K562 (cell line): ENCODE data around the gene UBXN11. TPM values are rescaled to one million over a fixed set of nuclear protein-coding genes. Genes with fewer than 3 reads are reported as not detected.

Experiments
- BHLHE40 ChIP-seq: IDR thresholded peaks from 2 replicates; pipeline ENCODE4 v1.6.1; 2011; ENCODE audit warnings: low read length, improper control_type of control experiment
- CC2D1A ChIP-seq: fragments of 450-650 bp; IDR thresholded peaks from 2 replicates; pipeline ENCODE4 v1.6.1; 2017; ENCODE audit warnings: mild to moderate bottlenecking
- CTCFL ChIP-seq: IDR thresholded peaks from 2 replicates; pipeline ENCODE4 v1.6.1; 2011; ENCODE audit warnings: borderline replicate concordance, low read depth, mild to moderate bottlenecking, moderate library complexity, low read length; ENCODE audit not compliant: insufficient read depth, poor library complexity, severe bottlenecking
- ELK1 ChIP-seq: sonication (generic); formaldehyde crosslinking; IDR thresholded peaks from 2 replicates; pipeline ENCODE4 v1.8.1; 2022; ENCODE audit warnings: missing genetic modification reagents
- MBD2 ChIP-seq: sonication (generic); IDR thresholded peaks from 2 replicates; pipeline ENCODE4 v1.6.1; 2016; ENCODE audit warnings: low read depth, borderline replicate concordance
- MTA3 ChIP-seq: fragments of 450-650 bp; formaldehyde crosslinking; IDR thresholded peaks from 2 replicates; pipeline ENCODE4 v1.6.1; 2017; ENCODE audit warnings: mild to moderate bottlenecking, borderline replicate concordance
- POLR2A ChIP-seq: fragments of 450-650 bp; conservative IDR thresholded peaks from 2 replicates; pipeline ENCODE4 v1.6.1; 2016
- PRDM10 ChIP-seq: fragments of 450-650 bp; IDR thresholded peaks from 2 replicates; pipeline ENCODE4 v1.6.1; 2018; ENCODE audit not compliant: partially characterized antibody
- RCOR1 ChIP-seq, 2 experiments: IDR thresholded peaks; 2 replicates each; pipeline ENCODE4 v1.6.1; 2012; ENCODE audit warnings: low read depth in 2 of 2, low read length in 2 of 2, borderline replicate concordance in 1 of 2, improper control_type of control experiment in 1 of 2
- SLC30A9 ChIP-seq: fragments of 250-450 bp; sonication (Bioruptor Pico); IDR thresholded peaks from 2 replicates; pipeline ENCODE4 v1.8.0; 2022; ENCODE audit warnings: mild to moderate bottlenecking, moderate library complexity
- SMARCA5 ChIP-seq: fragments of 450-650 bp; IDR thresholded peaks from 2 replicates; pipeline ENCODE4 v1.6.1; 2016
- SPI1 ChIP-seq: IDR thresholded peaks from 2 replicates; pipeline ENCODE4 v1.6.1; 2011; ENCODE audit warnings: low read depth, low read length, control low read depth, borderline replicate concordance
- TAF9B ChIP-seq: fragments of 450-650 bp; IDR thresholded peaks from 2 replicates; pipeline ENCODE4 v1.6.1; 2018; ENCODE audit warnings: mild to moderate bottlenecking; ENCODE audit not compliant: partially characterized antibody
- ZNF134 ChIP-seq: fragments of 250-450 bp; sonication (Bioruptor Pico); conservative IDR thresholded peaks from 2 replicates; pipeline ENCODE4 v1.4.0; 2020
- ZSCAN29 ChIP-seq: fragments of 450-650 bp; IDR thresholded peaks from 2 replicates; pipeline ENCODE4 v1.6.1; 2017
- ZSCAN32 ChIP-seq: fragments of 450-650 bp; formaldehyde crosslinking; IDR thresholded peaks from 2 replicates; pipeline ENCODE4 v1.4.0; 2020; ENCODE audit warnings: mild to moderate bottlenecking, moderate library complexity
- polyA plus RNA-seq, 8 experiments: library from polyadenylated mRNA; depleted of rRNA in 4 of 8; stranded (reverse) in 5 of 8; unstranded in 3 of 8; fragments of >200 nt; fragmentation: Nextera tagmentation in 2 of 8; fragmentation: Illumina TruSeq in 1 of 8; extraction: Ambion mirVana in 2 of 8; extraction: Trizol in 1 of 8; gene quantifications; 2 replicates each; pipeline versions ENCODE4 v1.2.1 to v1.2.3, GENCODE V29; 2011 to 2014; ENCODE audit warnings: inconsistent platforms in 1 of 8, missing spikeins in 1 of 8
- total RNA-seq, 7 experiments: library from RNA; depleted of rRNA in 6 of 7; stranded (reverse); fragments of >200 nt in 6 of 7; fragmentation: Illumina TruSeq in 2 of 7; extraction: Trizol in 2 of 7; gene quantifications; 2 replicates each; pipeline versions ENCODE4 v1.2.1 to v1.2.3, GENCODE V29; 2011 to 2021; ENCODE audit warnings: low replicate concordance in 1 of 7
- TF ChIP-seq, protein P1 (sequence below): fragments of 250-450 bp; sonication (Bioruptor Pico); IDR thresholded peaks from 2 replicates; pipeline ENCODE4 v1.8.0; 2022; ENCODE audit warnings: inconsistent platforms, mild to moderate bottlenecking, moderate library complexity, borderline replicate concordance
- TF ChIP-seq, protein P2 (sequence below): fragments of 250-450 bp; sonication (Bioruptor Pico); IDR thresholded peaks from 2 replicates; pipeline ENCODE4 v1.4.0; 2020; ENCODE audit warnings: mild to moderate bottlenecking, moderate library complexity

UBXN11 gene
- total and polyA plus RNA-seq, 9 of the 15 experiments (the other 6 are each of a cell fraction or from before 2014, with no cell fraction given), result 0.48 to 34.3 (median 11.3) TPM

DNA sequence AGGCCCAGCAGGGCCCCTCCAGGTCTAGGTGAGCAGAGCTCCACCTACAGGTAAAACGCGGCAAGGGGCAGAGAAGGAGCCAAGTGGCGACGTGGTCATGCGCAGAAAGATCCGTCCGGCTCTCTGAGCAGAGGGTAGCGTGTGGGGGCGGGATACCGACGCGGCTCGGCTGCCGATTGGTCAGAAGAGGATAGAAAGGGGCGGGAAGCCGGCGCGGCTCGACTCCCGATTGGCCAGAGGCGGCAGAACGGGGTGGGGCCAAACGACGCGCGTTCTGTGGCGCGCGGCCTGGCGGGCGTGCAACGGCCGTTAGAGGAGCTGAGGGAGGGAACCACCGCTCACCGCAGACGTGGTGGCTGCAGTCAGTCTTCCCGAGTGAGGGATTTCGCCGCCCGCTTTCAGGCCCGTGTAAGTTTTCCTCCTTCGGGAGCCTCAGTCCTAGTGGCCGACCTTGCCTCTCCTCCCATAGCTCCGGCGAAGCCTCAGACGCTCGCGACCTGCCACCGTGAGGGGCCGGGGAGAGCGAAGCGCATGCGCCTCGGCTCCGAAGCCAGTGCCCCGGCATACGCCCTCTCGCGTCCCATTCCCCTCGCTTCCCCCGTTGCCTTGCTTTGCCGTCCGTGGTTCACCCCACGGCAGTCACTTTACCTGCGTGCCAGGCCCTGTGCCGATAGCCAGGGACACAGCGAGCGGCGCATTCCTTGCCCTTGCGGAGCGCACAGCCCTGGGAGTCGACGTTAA is 72.4 kb downstream of the UBXN11 start, which contains the start of gene CEP85 (continued):
- TF ChIP-seq SLC30A9 (CRISPR knock-in tag) (no peak), ZNF134 (CRISPR knock-in tag) (no peak), CTCFL (peak; percentile 73), SPI1 (no peak), POLR2A (peak; percentile 99), ZSCAN29 (0 out of 2 replicates have a peak, but pooled peaks have one; percentile 63), MBD2 (peak; percentile 93), ZSCAN32 (CRISPR knock-in tag) (peak; percentile 26; the same call in 1 of the 2 replicates), SMARCA5 (peak; percentile 83), MTA3 (peak; percentile 77), ELK1 (CRISPR knock-in tag) (no peak), RCOR1 (IDR thresholded peaks at IDR 0.05; ENCODE audit: borderline replicate concordance in 1 of 2, low read depth in 2 of 2, low read length in 2 of 2) (peak in 1 of 2 experiments; percentile 54; a peak in 1 of 4 replicates), PRDM10 (peak; percentile 36), TAF9B (peak; percentile 61), CC2D1A (peak; percentile 58; the same call in 1 of the 2 replicates), BHLHE40 (no peak; the same call in 1 of the 2 replicates)
- TF ChIP-seq, protein P1, sequence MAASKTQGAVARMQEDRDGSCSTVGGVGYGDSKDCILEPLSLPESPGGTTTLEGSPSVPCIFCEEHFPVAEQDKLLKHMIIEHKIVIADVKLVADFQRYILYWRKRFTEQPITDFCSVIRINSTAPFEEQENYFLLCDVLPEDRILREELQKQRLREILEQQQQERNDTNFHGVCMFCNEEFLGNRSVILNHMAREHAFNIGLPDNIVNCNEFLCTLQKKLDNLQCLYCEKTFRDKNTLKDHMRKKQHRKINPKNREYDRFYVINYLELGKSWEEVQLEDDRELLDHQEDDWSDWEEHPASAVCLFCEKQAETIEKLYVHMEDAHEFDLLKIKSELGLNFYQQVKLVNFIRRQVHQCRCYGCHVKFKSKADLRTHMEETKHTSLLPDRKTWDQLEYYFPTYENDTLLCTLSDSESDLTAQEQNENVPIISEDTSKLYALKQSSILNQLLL (CRISPR knock-in tag), result no peak
- TF ChIP-seq, protein P2, sequence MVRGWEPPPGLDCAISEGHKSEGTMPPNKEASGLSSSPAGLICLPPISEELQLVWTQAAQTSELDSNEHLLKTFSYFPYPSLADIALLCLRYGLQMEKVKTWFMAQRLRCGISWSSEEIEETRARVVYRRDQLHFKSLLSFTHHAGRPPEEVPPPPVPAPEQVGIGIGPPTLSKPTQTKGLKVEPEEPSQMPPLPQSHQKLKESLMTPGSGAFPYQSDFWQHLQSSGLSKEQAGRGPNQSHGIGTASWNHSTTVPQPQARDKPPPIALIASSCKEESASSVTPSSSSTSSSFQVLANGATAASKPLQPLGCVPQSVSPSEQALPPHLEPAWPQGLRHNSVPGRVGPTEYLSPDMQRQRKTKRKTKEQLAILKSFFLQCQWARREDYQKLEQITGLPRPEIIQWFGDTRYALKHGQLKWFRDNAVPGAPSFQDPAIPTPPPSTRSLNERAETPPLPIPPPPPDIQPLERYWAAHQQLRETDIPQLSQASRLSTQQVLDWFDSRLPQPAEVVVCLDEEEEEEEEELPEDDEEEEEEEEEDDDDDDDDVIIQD (CRISPR knock-in tag), result peak; percentile 82; the same call in 1 of the 2 replicates
